Transverse colon (tissue), 4 donors: ENCODE data around the gene ACVR2B. TPM values are rescaled to one million over a fixed set of nuclear protein-coding genes. Genes with fewer than 3 reads are reported as not detected.

ENCODE experiments used
- DNase-seq: peaks from one replicate; pipeline ENCODE4 v3.0.0-alpha.2; 2019
- H3K27ac ChIP-seq, 4 donors: fragments of 200-600 bp; sonication (generic); 2 replicates each; pipeline ENCODE4 v1.5.1; 2016 to 2018; ENCODE audit warnings: inconsistent platforms in 4 of 4
- H3K27me3 ChIP-seq: fragments of 200-600 bp; sonication (generic); 2 replicates; pipeline ENCODE4 v1.5.1; 2017; ENCODE audit warnings: inconsistent platforms
- H3K36me3 ChIP-seq, 4 donors: fragments of 200-600 bp; sonication (generic); 2 replicates each; pipeline ENCODE4 v1.5.1; 2017 to 2019; ENCODE audit warnings: inconsistent platforms in 4 of 4
- H3K4me1 ChIP-seq, 4 donors: fragments of 200-600 bp; sonication (generic); 2 replicates each; pipeline ENCODE4 v1.5.1; 2017 to 2020; ENCODE audit warnings: inconsistent platforms in 4 of 4
- H3K4me3 ChIP-seq, 4 donors: fragments of 200-600 bp; sonication (generic); 1 replicate in 1 of 4; 2 replicates in 3 of 4; pipeline versions ENCODE4 v1.5.1 to v1.6.1; 2017 to 2019; ENCODE audit warnings: inconsistent platforms in 4 of 4
- H3K9me3 ChIP-seq, 2 donors: fragments of 200-600 bp; sonication (generic); 2 replicates each; pipeline ENCODE4 v1.5.1; 2017 to 2019; ENCODE audit warnings: inconsistent platforms in 2 of 2
- EP300 ChIP-seq: sonication (generic); formaldehyde crosslinking; IDR thresholded peaks from one replicate; pipeline ENCODE4 v1.6.1; 2017; ENCODE audit warnings: antibody characterized with exemption, low read depth
- POLR2A ChIP-seq: fragments of 450-650 bp; IDR thresholded peaks from one replicate; pipeline ENCODE4 v1.6.1; 2016; ENCODE audit warnings: antibody characterized with exemption, mild to moderate bottlenecking, moderate library complexity
- POLR2AphosphoS5 ChIP-seq, 3 donors: sonication (generic); formaldehyde crosslinking; IDR thresholded peaks; one replicate each; pipeline ENCODE4 v1.6.1; 2016; ENCODE audit warnings: antibody characterized with exemption in 3 of 3
- WGBS, 2 donors: methylation state at CpG; one replicate each; pipeline ENCODE4 v1.1.5; 2018; ENCODE audit warnings: low coverage in 1 of 2; 5-methylcytosine and 5-hydroxymethylcytosine counted together
- in situ Hi-C, 4 donors: fragments of 200-750 bp; cut with MboI; loops; one replicate each; pipeline versions ENCODE4 v1.15.0 to v1.15.1; 2017; ENCODE audit warnings: low sequenced_read_pairs in 3 of 4, low pct_ligation_motif_present in 1 of 4, low pct_unique_long_range_greater_than_20kb in 1 of 4
- intact Hi-C: fragments of 100-400 bp; cut with DNase I; formaldehyde crosslinking; loops from one replicate; pipeline ENCODE4 v1.15.1; 2023; ENCODE audit warnings: low total_unique reads
- total RNA-seq, 4 donors: library from RNA; depleted of rRNA; stranded (reverse); fragments of >200 nt; gene quantifications; one replicate each; pipeline ENCODE4 v1.1.0, GENCODE V29; 2016
- TF ChIP-seq, protein P1 (sequence below), 5 experiments: fragments of 200-600 bp in 3 of 5; fragments of 450-650 bp in 2 of 5; sonication (generic) in 3 of 5; IDR thresholded peaks; 1 replicate in 2 of 5; 2 replicates in 3 of 5; pipeline ENCODE4 v1.5.1; 2016 to 2017; ENCODE audit warnings: antibody characterized with exemption in 5 of 5, inconsistent platforms in 3 of 5, mild to moderate bottlenecking in 2 of 5, moderate library complexity in 1 of 5

The ACVR2B gene
- total RNA-seq, 4 donors from 2014 or later, result 5.9 to 12.3 (median 8.7) TPM

DNA sequence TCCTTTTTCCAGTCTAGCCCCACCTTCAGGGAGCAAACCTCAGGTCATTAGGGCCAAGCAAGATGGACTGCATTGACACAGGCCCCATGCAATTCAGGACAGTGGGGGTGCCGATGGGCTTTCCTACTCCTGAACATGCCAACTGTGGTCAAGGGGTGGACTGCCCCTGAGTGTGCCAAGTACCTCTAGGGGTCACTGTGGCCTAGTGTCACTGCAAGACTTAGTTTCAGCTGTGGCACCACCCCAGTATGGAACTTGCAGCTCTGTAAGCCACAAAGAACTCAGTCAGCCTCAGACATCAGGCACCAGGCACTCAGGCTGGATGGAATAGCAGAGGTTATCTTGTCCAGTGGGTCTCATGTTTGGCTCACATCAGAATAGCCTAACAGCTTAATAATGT is 74.8 kb downstream of the ACVR2B start:
- WGBS, 2 donors, result 100% methylated on average over 1 of the region's 1 CpG; no CpG with 5 or more reads in 1 of the 2 donors
- intact Hi-C loops, result no loop called here

GRCh38 chr3:38532529-38532928 is 78.8 kb downstream of the ACVR2B start:
- DNase-seq, result no peak
- intact Hi-C loops (loop anchor here (5.0 kb wide), 1 partner anchor 115 kb away; the partner anchor contains the start of gene SCN5A), in situ Hi-C loops (loop anchor here in 1 of 4 donors (25.0 kb wide), 1 partner anchor 480 kb away; no protein-coding TSS in a partner anchor)
- Histone ChIP-seq H3K36me3 (no peaks in the 10 kb centered on the region), H3K9me3 (no peaks in the 10 kb centered on the region), H3K27ac (no peak overlapping the region), H3K4me1 (no peaks in the 10 kb centered on the region), H3K27me3 (no peaks in the 10 kb centered on the region), H3K4me3 (no peak overlapping the region)
- WGBS, 2 donors, result 67 to 95% methylated on average over 1 to 3 of the region's 3 CpGs
- TF ChIP-seq POLR2AphosphoS5 (IDR thresholded peaks at IDR 0.05) (no peak), POLR2A (no peak), EP300 (no peak)
- TF ChIP-seq, protein P1, sequence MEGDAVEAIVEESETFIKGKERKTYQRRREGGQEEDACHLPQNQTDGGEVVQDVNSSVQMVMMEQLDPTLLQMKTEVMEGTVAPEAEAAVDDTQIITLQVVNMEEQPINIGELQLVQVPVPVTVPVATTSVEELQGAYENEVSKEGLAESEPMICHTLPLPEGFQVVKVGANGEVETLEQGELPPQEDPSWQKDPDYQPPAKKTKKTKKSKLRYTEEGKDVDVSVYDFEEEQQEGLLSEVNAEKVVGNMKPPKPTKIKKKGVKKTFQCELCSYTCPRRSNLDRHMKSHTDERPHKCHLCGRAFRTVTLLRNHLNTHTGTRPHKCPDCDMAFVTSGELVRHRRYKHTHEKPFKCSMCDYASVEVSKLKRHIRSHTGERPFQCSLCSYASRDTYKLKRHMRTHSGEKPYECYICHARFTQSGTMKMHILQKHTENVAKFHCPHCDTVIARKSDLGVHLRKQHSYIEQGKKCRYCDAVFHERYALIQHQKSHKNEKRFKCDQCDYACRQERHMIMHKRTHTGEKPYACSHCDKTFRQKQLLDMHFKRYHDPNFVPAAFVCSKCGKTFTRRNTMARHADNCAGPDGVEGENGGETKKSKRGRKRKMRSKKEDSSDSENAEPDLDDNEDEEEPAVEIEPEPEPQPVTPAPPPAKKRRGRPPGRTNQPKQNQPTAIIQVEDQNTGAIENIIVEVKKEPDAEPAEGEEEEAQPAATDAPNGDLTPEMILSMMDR (IDR thresholded peaks at IDR 0.05), result no peak

More for the DNA sequence above, 74.8 kb downstream of the ACVR2B start:
- Histone ChIP-seq H3K9me3 (no peaks in the 10 kb centered on the region), H3K36me3 (peaks cover 0 to 9% (median 0%) of the 10 kb centered on the region in 4 donors), H3K4me1 (no peaks in the 10 kb centered on the region), H3K27me3 (no peaks in the 10 kb centered on the region), H3K27ac (no peak overlapping the region), H3K4me3 (no peak overlapping the region)
- TF ChIP-seq, protein P1 (IDR thresholded peaks at IDR 0.05), result no peak
- no peak for TF ChIP-seq EP300
- TF ChIP-seq POLR2AphosphoS5 (IDR thresholded peaks at IDR 0.05), result no peak
- no peak for TF ChIP-seq POLR2A
- DNase-seq, result no peak
- in situ Hi-C loops, result loop anchor here in 2 of 4 donors (10.0 to 25.0 kb wide), 3 partner anchors 116 to 484 kb away; partner anchors contain the start of gene SCN5A (in 1 of the 2)

DNA sequence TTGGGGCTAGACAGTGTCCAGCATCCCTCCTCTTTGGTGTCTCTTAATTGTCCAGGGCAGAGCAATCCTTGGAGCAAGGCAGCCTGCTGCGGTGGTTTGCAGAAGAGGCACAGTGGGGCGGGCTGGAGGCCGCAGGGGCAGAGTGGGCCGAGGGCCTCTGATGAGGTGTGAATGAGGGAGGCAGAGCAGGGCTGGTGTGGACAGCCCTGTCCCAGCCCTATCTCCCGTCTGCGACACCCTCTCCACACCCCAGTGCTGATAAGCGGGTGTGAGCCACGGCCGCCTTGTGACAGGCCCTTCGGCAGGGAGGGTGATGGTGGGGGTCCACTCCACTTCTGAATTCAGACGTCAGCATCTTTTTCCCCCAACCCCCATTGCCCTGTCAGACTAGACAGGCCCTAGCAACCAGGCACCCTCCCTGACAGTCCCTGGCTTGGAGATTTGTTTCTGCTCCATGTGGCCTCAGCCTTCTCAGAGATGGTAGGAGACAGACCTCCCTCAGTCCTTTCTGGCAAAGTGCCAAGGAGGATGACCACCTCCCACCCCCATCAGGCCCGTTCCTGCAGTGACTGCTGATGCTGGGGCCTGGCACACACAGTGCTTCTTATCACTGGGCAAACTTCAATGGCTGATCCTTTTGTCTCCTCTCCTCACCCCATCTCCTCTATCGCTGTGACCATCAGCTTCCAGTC is 79.7 kb downstream of the ACVR2B start:
- intact Hi-C loops (loop anchor here (5.0 kb wide), 1 partner anchor 114 kb away; the partner anchor contains the start of gene SCN5A), in situ Hi-C loops (loop anchor here in 1 of 4 donors (25.0 kb wide), 1 partner anchor 479 kb away; no protein-coding TSS in a partner anchor)
- Histone ChIP-seq H3K4me1 (no peaks in the 10 kb centered on the region), H3K36me3 (no peaks in the 10 kb centered on the region), H3K4me3 (no peak overlapping the region), H3K9me3 (no peaks in the 10 kb centered on the region), H3K27me3 (no peaks in the 10 kb centered on the region), H3K27ac (no peak overlapping the region)
- TF ChIP-seq, protein P1 (IDR thresholded peaks at IDR 0.05), result no peak
- no peak for TF ChIP-seq POLR2AphosphoS5 (IDR thresholded peaks at IDR 0.05)
- TF ChIP-seq POLR2A, result no peak
- no peak for TF ChIP-seq EP300
- no peak for DNase-seq
- 89 to 95% methylated on average over 3 to 13 of the region's 13 CpGs for WGBS, 2 donors

DNA sequence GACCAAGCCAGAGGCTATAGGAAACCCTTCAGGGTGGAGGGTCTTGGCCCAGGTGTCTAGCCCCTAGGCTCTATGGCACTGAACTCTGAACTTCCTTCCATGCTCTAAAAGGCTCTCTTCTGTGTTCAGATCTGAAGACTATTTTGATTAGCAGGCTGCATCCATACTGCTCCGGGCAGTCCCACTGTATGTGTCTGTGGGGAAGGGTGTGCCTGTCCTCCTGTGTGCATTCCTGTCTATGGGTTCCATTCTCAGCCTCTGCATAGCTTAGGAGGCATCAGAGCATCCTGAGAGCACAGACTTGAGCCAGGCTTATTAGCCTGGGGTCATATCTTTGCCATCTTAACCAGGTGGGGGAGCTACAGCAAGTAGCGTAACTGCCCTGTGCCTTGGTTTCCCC is 80.5 kb downstream of the ACVR2B start:
- no peak for DNase-seq
- in situ Hi-C loops, result loop anchor here in 1 of 4 donors (25.0 kb wide), 1 partner anchor 478 kb away; no protein-coding TSS in a partner anchor
- no peak for TF ChIP-seq POLR2A
- TF ChIP-seq POLR2AphosphoS5 (IDR thresholded peaks at IDR 0.05), result no peak
- Histone ChIP-seq H3K4me1 (no peaks in the 10 kb centered on the region), H3K36me3 (no peaks in the 10 kb centered on the region), H3K27ac (no peak overlapping the region), H3K9me3 (no peaks in the 10 kb centered on the region), H3K4me3 (no peak overlapping the region), H3K27me3 (no peaks in the 10 kb centered on the region)
- intact Hi-C loops, result loop anchor here (5.0 kb wide), 1 partner anchor 113 kb away; the partner anchor contains the start of gene SCN5A
- 91 to 100% methylated on average over 1 to 2 of the region's 2 CpGs for WGBS, 2 donors
